H1 (cell line): ENCODE data around the gene LMO4. TPM values are rescaled to one million over a fixed set of nuclear protein-coding genes. Genes with fewer than 3 reads are reported as not detected.

Source experiments
- CTCF ChIA-PET: fragments of 300-600 bp; sonication (Branson Sonifier 250); formaldehyde crosslinking; loops from one replicate; lab custom pipeline; 2021; ENCODE audit not compliant: partially characterized antibody; lab: Charles Lee
- POLR2A ChIA-PET: fragments of 300-600 bp; sonication (Branson Sonifier 250); formaldehyde crosslinking; loops from one replicate; lab custom pipeline; 2021; ENCODE audit warnings: inconsistent platforms; ENCODE audit not compliant: partially characterized antibody; lab: Charles Lee
- DNase-seq, 2 experiments: peaks; one replicate each; pipeline versions ENCODE4 v3.0.0 to v3.0.0-alpha.2; 2010 to 2022; ENCODE audit warnings: low spot score in 2 of 2, low read depth in 1 of 2, mixed read lengths in 1 of 2
- FAIRE-seq: peaks from 2 replicates; lab custom pipeline; 2011; peaks lifted over from hg19 to GRCh38; lab: Jason Lieb, UNC
- H2AFZ ChIP-seq: 2 replicates; pipeline ENCODE4 v1.8.1; 2012; ENCODE audit warnings: low read length, inconsistent platforms
- H2AK5ac ChIP-seq: 2 replicates; pipeline ENCODE4 v1.6.1; 2013; ENCODE audit warnings: low read depth, low read length
- H2BK120ac ChIP-seq: replicated peaks from 2 replicates; pipeline ENCODE3; 2013; ENCODE audit warnings: low read depth, low read length, inconsistent platforms
- H2BK12ac ChIP-seq: 2 replicates; pipeline ENCODE4 v1.6.1; 2013; ENCODE audit warnings: low read depth, low read length
- H2BK15ac ChIP-seq: 2 replicates; pipeline ENCODE4 v1.6.1; 2013; ENCODE audit warnings: low read length
- H2BK20ac ChIP-seq: 2 replicates; pipeline ENCODE4 v1.6.1; 2013; ENCODE audit warnings: low read length
- H2BK5ac ChIP-seq: 2 replicates; pipeline ENCODE4 v1.6.1; 2013; ENCODE audit warnings: low read depth, low read length
- H3K14ac ChIP-seq: 2 replicates; pipeline ENCODE4 v1.6.1; 2013; ENCODE audit warnings: inconsistent platforms; ENCODE audit not compliant: insufficient read length
- H3K18ac ChIP-seq: 2 replicates; pipeline ENCODE4 v1.6.1; 2013; ENCODE audit warnings: low read length; ENCODE audit errors: extremely low read depth
- H3K23ac ChIP-seq: 2 replicates; pipeline ENCODE4 v1.6.1; 2013; ENCODE audit warnings: inconsistent platforms; ENCODE audit not compliant: insufficient read length
- H3K23me2 ChIP-seq: 2 replicates; pipeline ENCODE4 v1.6.1; 2013; ENCODE audit warnings: low read depth, low read length
- H3K27ac ChIP-seq: 2 replicates; pipeline ENCODE4 v1.6.1; 2011; ENCODE audit warnings: low read depth, low read length, inconsistent platforms
- H3K27me3 ChIP-seq, 4 experiments: replicated peaks in 1 of 4; 1 replicate in 1 of 4; 2 replicates in 3 of 4; pipeline versions ENCODE4 v1.6.1 to v1.8.1; 2011 to 2013; ENCODE audit warnings: low read length in 3 of 4, mild to moderate bottlenecking in 3 of 4, inconsistent platforms in 2 of 4, mixed read lengths in 2 of 4, moderate library complexity in 1 of 4; ENCODE audit not compliant: control insufficient read depth in 3 of 4, insufficient read depth in 3 of 4; ENCODE audit errors: extremely low read depth in 1 of 4
- H3K36me3 ChIP-seq, 4 experiments: 2 replicates each; pipeline versions ENCODE4 v1.6.1 to v1.8.1; 2011 to 2013; ENCODE audit warnings: mild to moderate bottlenecking in 4 of 4, low read length in 3 of 4, moderate library complexity in 2 of 4, control low read depth in 1 of 4, inconsistent platforms in 1 of 4; ENCODE audit not compliant: insufficient read depth in 4 of 4, control insufficient read depth in 2 of 4
- H3K4ac ChIP-seq: replicated peaks from 2 replicates; pipeline ENCODE3; 2013; ENCODE audit warnings: low read length, low read depth, mixed read lengths, inconsistent platforms; ENCODE audit not compliant: insufficient read length
- H3K4me1 ChIP-seq, 4 experiments: replicated peaks in 1 of 4; 1 replicate in 1 of 4; 2 replicates in 3 of 4; pipeline versions ENCODE4 v1.6.1 to v1.8.1; 2011 to 2013; ENCODE audit warnings: low read length in 3 of 4, inconsistent platforms in 2 of 4, mixed read lengths in 1 of 4; ENCODE audit not compliant: insufficient read depth in 4 of 4, control insufficient read depth in 3 of 4
- H3K4me2 ChIP-seq, 2 experiments: 2 replicates each; pipeline versions ENCODE4 v1.6.1 to v1.8.1; 2011 to 2013; ENCODE audit warnings: low read depth in 2 of 2, low read length in 2 of 2, control low read depth in 1 of 2, inconsistent platforms in 1 of 2, mild to moderate bottlenecking in 1 of 2; ENCODE audit not compliant: insufficient read depth in 1 of 2
- H3K4me3 ChIP-seq, 4 experiments: fragments of 200-600, 300-600 bp in 1 of 4; sonication (generic), shearing (Covaris generic), sonication (Bioruptor Twin) in 1 of 4; 2 replicates each; pipeline versions ENCODE4 v1.5.1 to v1.8.1; 2011 to 2016; ENCODE audit warnings: low read length in 4 of 4, low read depth in 3 of 4, control low read depth in 2 of 4, inconsistent platforms in 2 of 4, mild to moderate bottlenecking in 2 of 4, mixed read lengths in 1 of 4, moderate library complexity in 1 of 4; ENCODE audit not compliant: insufficient read depth in 2 of 4; ENCODE audit errors: extremely low read depth in 1 of 4
- H3K56ac ChIP-seq: replicated peaks from 2 replicates; pipeline ENCODE3; 2013; ENCODE audit warnings: low read depth, mild to moderate bottlenecking, mixed read lengths, low read length, inconsistent platforms; ENCODE audit not compliant: insufficient read length
- H3K79me1 ChIP-seq: 2 replicates; pipeline ENCODE4 v1.6.1; 2013; ENCODE audit warnings: low read depth, low read length, control low read depth
- H3K79me2 ChIP-seq, 2 experiments: 2 replicates each; pipeline versions ENCODE4 v1.6.1 to v1.8.1; 2012 to 2013; ENCODE audit warnings: low read length in 2 of 2, mild to moderate bottlenecking in 2 of 2, inconsistent platforms in 1 of 2; ENCODE audit not compliant: insufficient read depth in 2 of 2, control insufficient read depth in 1 of 2
- H3K9ac ChIP-seq, 4 experiments: replicated peaks in 1 of 4; 1 replicate in 1 of 4; 2 replicates in 3 of 4; pipeline versions ENCODE4 v1.6.1 to v1.8.1; 2011 to 2013; ENCODE audit warnings: low read depth in 3 of 4, low read length in 3 of 4, control low read depth in 2 of 4, mild to moderate bottlenecking in 2 of 4, moderate library complexity in 2 of 4, inconsistent platforms in 1 of 4; ENCODE audit errors: extremely low read depth in 1 of 4
- H3K9me3 ChIP-seq, 2 experiments: 2 replicates each; pipeline versions ENCODE4 v1.6.1 to v1.8.1; 2012 to 2013; ENCODE audit warnings: mild to moderate bottlenecking in 2 of 2, moderate library complexity in 2 of 2, control low read depth in 1 of 2, inconsistent platforms in 1 of 2, low read depth in 1 of 2, low read length in 1 of 2, mixed read lengths in 1 of 2; ENCODE audit not compliant: insufficient read depth in 2 of 2
- H4K20me1 ChIP-seq, 2 experiments: replicated peaks in 1 of 2; 2 replicates each; pipeline versions ENCODE3 to v1.8.1; 2011 to 2013; ENCODE audit warnings: inconsistent platforms in 2 of 2, low read length in 2 of 2, mild to moderate bottlenecking in 1 of 2; ENCODE audit not compliant: insufficient read depth in 2 of 2, control insufficient read depth in 1 of 2
- H4K5ac ChIP-seq: 2 replicates; pipeline ENCODE4 v1.6.1; 2013; ENCODE audit warnings: low read length, low read depth, mixed read lengths, inconsistent platforms; ENCODE audit not compliant: insufficient read length
- H4K8ac ChIP-seq: 2 replicates; pipeline ENCODE4 v1.8.0; 2013; ENCODE audit warnings: mild to moderate bottlenecking, moderate library complexity, low read length, inconsistent platforms; ENCODE audit not compliant: insufficient read depth; ENCODE audit errors: extremely low read depth
- H4K91ac ChIP-seq: replicated peaks from 2 replicates; pipeline ENCODE3; 2013; ENCODE audit warnings: low read length, mixed read lengths, inconsistent platforms; ENCODE audit not compliant: insufficient read length
- ATF2 ChIP-seq: IDR thresholded peaks from 2 replicates; pipeline ENCODE4 v1.6.1; 2012; ENCODE audit warnings: low read length, inconsistent platforms
- GTF2F1 ChIP-seq: IDR thresholded peaks from 2 replicates; pipeline ENCODE4 v1.6.1; 2012; ENCODE audit warnings: low read depth, low read length, improper control_type of control experiment, borderline replicate concordance
- NRF1 ChIP-seq: IDR thresholded peaks from 2 replicates; pipeline ENCODE4 v1.6.1; 2011; ENCODE audit warnings: mild to moderate bottlenecking, low read depth, low read length, improper control_type of control experiment
- SAP30 ChIP-seq: fragments of 300-600 bp; sonication (generic); IDR thresholded peaks from 2 replicates; pipeline ENCODE4 v1.7.1; 2012; ENCODE audit warnings: low read length, moderate library complexity, mild to moderate bottlenecking, inconsistent platforms; ENCODE audit not compliant: insufficient read depth, insufficient replicate concordance
- TBP ChIP-seq: IDR thresholded peaks from 2 replicates; pipeline ENCODE4 v1.6.1; 2011; ENCODE audit warnings: low read depth, low read length, improper control_type of control experiment
- WGBS, 2 experiments: shearing (Covaris generic) in 1 of 2; methylation state at CpG; one replicate each; pipeline versions ENCODE4 v1.1.6 to v1.1.7; 2013 to 2015; ENCODE audit warnings: low lambda C conversion rate in 2 of 2, mixed read lengths in 2 of 2, inconsistent platforms in 1 of 2, low coverage in 1 of 2, missing lambda C conversion rate in 1 of 2; ENCODE audit not compliant: insufficient replicate concordance in 2 of 2, insufficient coverage in 1 of 2, insufficient read length in 1 of 2; ENCODE audit errors: extremely low coverage in 1 of 2, missing lambda C conversion rate in 1 of 2; 5-methylcytosine and 5-hydroxymethylcytosine counted together
- polyA plus RNA-seq, 7 experiments: library from polyadenylated mRNA; depleted of rRNA in 3 of 7; stranded (reverse) in 5 of 7; unstranded in 2 of 7; fragments of >200 nt in 5 of 7; fragments of 200-250 nt in 2 of 7; gene quantifications; 1 replicate in 5 of 7; 2 replicates in 1 of 7; 4 replicates in 1 of 7; pipeline versions ENCODE4 v1.2.1 to v1.2.3, GENCODE V29; 2011 to 2013; ENCODE audit warnings: missing spikeins in 2 of 7, mixed read lengths in 2 of 7
- total RNA-seq: library from RNA; stranded (reverse); fragmentation: NEBNext Ultra II Directional; extraction: Animal tissue kit (Norgen Biotek cat#: 25700); gene quantifications from 2 replicates; pipeline ENCODE4 v1.2.1, GENCODE V29; 2021

The LMO4 gene
- total and polyA plus RNA-seq, 2 of the 8 experiments (the other 6 are each of a cell fraction or from before 2014, with no cell fraction given): 71.7 to 98.7 TPM

GRCh38 chr1:87307931-87308330 lies 20.7 kb upstream of the LMO4 start:
- Histone ChIP-seq H3K56ac (no peak overlapping the region), H3K4ac (no peak overlapping the region), H3K4me2 (no peak overlapping the region; a peak in 1 of 4 replicates), H4K5ac (no peak overlapping the region), H3K27me3 (no peaks in the 10 kb centered on the region), H4K8ac (no peak overlapping the region), H2BK120ac (no peak overlapping the region), H3K23ac (no peak overlapping the region), H3K9ac (no peak overlapping the region), H3K36me3 (no peaks in the 10 kb centered on the region), H3K79me2 (no peaks in the 10 kb centered on the region), H3K14ac (no peak overlapping the region), H4K91ac (no peak overlapping the region), H2BK5ac (no peak overlapping the region), H2AK5ac (no peak overlapping the region), H3K18ac (no peak overlapping the region), H3K79me1 (no peaks in the 10 kb centered on the region), H2BK20ac (no peak overlapping the region), H2BK15ac (no peak overlapping the region), H3K27ac (no peak overlapping the region), H4K20me1 (no peaks in the 10 kb centered on the region), H3K9me3 (no peaks in the 10 kb centered on the region), H2AFZ (no peak overlapping the region)
- DNase-seq (no peak), FAIRE-seq (no peak)
- 88% methylated on average over 4 of the region's 4 CpGs; no CpG with 5 or more reads in 1 of the 2 experiments for WGBS, 2 experiments
- ChIA-PET CTCF (interaction anchor here (0.6 to 1.2 kb wide), 3 partner anchors 18 to 114 kb away, joined by 3 to 4 read pairs (median 3); no protein-coding TSS in a partner anchor), POLR2A (interaction anchor here (0.6 kb wide), 1 partner anchor 156 kb away, joined by 3 read pairs; no protein-coding TSS in a partner anchor)
- TF ChIP-seq NRF1: no peak
- TF ChIP-seq TBP: no peak
- TF ChIP-seq SAP30: no peak
- no peak for TF ChIP-seq ATF2
- no peak for TF ChIP-seq GTF2F1
- TF ChIP-seq, all 59 proteins: peak for 0
- peaks cover 0 to 11% (median 0%) of the 10 kb centered on the region in 4 experiments; a peak in 4 of 7 replicates for H3K4me1 ChIP-seq
- H3K23me2 ChIP-seq: no peaks in the 10 kb centered on the region; the same call in 1 of the 2 replicates
- no peak overlapping the region for H3K4me3 ChIP-seq
- no peak overlapping the region for H2BK12ac ChIP-seq
